Stimulated activated CD8-positive, alpha-beta memory T cell treated with anti-CD3 and anti-CD28 coated beads, Interleukin-4, amount 100 ng/mL, for 48 hours (primary cell): ENCODE measurements around the gene FAM151A.

Experiments
- DNase-seq: peaks from one replicate; pipeline ENCODE4 v3.0.0-alpha.2; 2020

FAM151A gene

DNA sequence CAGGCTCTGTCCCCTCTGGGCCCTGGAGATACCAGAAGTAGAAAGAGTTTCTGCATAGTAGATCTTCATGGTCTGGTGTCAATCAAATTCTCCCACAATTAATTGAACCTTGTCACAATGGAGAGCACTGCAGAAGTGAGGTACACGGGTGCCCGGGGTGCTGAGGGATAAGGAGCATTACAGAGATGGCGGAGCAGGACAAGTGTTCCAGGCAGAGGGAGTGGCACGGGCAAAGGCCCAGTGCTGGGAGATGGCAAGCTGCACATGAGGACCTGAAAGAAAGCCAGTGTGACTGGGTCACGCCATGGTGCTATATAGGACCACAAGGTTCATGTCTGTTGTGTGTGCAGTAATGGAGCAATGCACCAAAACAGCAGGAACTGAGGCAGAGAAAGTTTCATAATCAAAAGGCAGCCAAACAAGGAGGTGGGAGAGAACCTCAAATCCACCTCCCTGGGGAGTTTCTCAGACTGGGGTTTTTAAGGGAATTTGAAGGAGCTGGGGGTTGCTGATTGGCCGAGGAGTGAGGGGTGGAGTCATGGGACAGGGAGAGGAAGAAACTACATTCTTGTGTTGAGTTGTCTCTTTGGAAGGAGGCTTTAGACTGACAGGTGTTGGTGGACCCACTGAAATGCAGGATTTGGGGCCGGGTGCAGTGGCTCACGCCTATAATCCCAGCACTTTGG is 47.6 kb downstream of the FAM151A start:
- no peak for DNase-seq

DNA sequence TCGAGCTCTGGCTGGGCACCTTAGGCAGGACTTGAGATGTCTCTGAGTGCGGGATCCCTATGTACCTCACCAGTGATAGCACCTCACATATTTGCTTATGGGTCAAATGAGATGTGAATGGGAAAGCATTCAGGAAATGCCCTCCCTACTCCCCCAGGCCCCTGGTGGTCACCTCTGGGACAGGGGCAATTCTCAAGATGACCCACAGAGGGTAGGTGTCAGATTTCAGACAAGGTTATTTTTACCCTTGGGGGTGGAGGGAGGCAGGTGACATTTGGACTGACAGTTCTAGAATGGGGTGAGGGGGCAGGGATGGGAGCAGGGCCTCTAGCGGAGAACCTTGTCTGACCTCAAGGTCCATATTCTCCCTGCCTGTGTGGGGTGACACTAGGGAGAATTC is 48.2 kb downstream of the FAM151A start:
- no peak for DNase-seq

DNA sequence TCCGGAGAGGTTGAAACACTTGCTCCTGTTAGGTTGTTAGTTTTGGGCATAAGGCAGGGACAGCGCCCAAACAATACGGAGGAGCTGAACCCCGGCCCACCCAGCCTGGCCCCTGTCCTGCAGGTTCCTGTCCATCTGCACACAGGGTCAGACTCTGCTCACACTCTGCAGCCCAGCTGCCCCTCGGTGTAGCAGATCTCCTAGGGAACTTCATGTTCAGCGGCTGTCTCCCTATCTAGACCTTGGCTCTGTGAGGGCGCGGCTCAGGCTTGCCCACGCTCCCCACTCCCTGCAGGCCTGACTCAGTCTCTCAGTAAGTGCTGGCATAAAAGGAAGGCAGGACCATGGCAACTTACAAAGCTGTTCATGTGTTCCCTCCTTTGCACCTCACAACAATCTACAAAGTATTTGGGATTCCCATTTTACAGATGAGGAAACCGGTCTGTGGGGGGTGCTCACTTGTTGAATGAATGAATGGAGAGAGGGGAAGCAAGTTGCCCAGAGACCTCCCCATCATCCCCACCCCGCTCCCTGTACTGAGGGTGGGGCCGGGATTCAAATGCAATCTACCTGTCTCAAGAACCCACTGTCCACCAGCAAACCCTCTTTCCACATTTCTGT is 49.1 kb downstream of the FAM151A start:
- DNase-seq = no peak

DNA sequence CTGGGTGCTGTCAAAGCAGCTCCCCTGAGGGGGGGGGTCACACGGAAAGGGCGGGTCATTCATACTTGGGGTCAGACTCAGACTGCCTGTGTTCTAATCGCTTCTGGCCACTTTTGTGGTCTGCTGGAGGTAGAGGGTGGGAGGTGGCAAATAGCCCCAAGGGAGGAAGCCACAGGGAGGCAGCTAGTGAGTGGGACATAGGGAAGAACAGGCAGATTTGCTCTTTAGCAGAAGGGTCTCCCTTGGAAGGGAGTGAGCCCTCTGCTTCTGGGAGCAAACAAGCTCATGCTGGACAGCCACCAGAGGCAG is 50.8 kb downstream of the FAM151A start:
- DNase-seq = no peak

DNA sequence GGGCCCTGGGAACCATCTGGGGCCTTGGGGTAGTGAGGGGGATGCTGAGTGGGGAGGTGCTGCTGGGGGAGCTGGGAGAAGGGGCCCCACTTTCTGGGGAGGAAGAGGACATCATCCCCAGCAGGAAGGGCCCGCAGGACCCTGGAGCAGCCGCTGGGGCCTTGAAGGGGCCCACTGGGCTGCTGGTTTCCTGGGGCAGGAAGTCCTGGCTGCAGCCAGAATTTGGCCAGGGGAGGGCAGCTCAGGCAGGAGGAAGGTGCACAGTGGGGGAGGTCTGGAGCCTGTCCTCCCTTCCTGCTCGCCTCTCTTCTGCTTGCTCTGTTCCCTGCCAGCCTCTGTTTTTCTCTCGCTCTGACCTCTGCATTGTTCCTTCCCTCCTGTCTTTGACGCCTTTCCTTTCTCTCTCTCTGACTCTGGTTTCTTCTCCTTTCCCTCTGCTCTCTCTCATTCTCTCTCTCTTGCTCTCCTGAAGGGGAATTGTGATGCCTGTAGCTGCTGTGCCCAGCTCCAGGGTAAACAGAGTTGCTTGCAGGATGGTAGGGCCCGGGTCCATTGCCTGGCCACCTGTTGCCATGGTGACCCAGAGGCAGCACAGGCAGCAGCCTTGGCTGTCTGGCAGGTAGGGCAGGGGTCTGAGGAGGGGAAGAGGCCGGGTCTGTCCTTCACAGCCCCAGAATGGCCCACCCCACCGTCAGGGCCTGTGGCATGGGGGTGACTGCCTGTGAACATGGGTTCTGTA is 51.4 kb downstream of the FAM151A start:
- no peak for DNase-seq

DNA sequence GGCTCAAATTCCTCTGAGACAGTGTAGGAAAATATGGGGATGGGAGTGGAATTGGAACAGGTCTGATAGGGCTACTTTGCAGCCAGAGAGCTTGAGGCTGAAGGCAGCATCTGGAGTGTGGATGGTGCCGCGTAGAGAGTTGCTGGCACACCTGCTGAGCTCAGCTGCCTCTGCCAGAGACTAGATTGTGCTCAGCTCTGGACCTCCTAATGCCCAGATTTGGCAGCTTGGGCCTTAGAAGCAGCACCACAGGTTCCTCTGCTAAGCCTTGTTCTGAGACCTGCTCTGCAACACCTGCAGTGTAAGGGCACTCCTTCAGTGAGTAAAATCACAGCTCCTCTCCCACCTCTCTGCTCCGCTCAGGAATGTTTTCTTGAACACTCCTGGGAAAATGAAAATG is 52.0 kb downstream of the FAM151A start:
- DNase-seq = no peak

DNA sequence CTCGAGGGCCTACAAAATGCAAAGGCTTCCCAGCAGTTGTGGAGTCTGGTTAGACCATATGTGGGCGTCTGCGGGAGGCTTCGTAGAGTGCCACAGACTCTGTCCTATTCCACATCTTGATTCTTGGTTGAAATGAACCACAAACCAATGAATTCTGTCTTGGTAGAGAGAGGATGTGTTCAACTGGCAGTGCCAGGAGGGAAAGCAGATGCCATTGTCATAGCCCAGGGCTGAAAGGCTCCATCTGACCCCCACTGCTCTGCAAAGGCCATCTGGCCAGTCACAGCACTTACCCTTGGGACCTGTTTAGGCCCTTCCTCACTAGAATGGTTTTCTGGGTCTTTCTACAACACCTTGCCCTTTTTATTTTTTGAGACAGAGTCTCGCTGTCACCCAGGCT is 53.2 kb downstream of the FAM151A start:
- no peak for DNase-seq

DNA sequence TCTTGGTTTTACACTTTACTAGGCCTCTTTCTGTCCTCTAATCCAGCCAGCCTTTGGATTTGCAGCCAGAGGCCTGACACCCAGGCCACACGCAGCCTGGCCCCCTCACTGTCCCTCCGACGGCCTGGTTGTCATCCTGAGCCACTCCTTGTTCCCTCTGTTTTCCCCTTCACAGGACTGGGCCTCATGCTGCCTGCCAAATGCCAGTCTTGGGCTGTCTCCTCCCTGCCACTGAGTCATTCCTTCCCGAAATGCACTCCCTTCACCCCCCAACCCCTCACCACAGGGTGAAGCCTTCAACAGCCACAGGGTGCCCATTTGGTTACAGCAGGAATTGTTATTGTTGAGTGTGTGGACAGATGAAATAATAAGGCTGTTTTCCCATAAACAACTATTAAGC is 54.0 kb downstream of the FAM151A start:
- no peak for DNase-seq

DNA sequence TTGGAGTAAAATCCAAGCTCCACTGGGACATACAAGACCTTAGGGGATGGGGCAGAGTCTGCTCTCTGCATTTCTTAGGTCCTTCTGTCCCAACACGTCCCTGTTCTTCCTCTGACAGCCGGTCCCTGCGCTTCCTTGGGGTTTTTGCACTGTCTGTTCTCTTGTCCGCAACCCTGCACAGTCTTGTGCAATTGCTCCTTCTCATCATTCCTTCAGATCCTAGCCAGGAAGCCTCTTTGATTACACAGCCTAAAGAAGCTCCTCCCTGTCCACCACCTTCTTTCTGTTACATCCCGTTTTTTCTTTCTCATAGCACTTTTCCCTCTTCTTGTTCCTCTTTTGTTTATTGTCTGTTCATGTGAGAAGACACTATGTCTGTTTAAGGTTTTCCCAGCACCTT is 55.4 kb downstream of the FAM151A start:
- no peak for DNase-seq

DNA sequence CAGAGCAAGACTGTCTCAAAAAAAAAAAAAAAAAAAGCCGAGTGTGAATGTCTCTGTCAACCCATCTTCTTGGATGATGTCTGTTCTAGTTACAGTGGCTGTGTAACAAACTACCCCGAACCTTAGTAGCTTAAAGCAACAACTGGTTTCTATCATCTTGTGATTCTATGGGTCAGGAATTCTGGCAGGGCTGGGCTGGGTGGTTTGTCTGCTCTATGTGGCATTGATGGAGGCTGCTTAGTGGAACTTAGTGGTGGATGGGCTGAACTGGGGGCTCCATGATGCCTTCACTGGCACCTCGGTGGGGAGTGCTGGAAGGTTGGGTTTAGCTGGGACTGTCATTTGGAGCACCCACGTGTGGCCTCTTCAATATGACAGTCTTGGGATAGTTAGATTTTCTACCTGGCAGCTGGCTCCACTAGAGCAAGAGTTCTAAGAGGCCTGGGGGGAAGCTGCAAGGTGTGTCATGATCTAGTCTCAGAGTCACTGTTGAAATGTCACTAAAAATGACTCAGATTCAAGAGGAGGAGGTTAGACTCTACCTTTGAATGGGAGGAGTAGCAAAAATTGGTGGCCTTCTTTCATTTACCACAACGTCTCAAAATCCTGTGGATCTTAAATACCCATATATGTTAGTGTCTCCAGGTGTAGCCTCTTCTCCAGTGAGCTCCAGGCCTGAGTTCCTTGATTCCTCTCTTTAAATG is 56.7 kb downstream of the FAM151A start:
- DNase-seq = no peak

DNA sequence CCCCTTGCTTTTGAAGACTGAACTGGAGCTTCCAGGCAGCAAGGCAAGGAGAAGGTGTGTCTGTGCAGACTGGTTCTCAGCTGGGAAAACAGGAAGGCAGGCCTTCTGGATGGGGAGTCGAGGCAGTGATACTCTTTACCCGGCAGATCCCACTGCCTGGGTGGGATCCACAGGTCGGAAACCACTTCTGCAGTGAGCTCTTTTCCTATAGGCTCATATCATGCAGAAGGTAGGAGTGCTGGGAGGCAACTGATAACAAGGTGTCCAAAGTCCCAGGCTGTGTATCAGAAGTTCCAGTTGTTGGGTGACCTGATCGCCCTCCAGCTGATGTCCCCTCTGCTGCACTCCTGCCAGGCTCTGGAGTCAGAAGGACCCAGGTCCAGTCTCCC is 58.2 kb downstream of the FAM151A start:
- no peak for DNase-seq

DNA sequence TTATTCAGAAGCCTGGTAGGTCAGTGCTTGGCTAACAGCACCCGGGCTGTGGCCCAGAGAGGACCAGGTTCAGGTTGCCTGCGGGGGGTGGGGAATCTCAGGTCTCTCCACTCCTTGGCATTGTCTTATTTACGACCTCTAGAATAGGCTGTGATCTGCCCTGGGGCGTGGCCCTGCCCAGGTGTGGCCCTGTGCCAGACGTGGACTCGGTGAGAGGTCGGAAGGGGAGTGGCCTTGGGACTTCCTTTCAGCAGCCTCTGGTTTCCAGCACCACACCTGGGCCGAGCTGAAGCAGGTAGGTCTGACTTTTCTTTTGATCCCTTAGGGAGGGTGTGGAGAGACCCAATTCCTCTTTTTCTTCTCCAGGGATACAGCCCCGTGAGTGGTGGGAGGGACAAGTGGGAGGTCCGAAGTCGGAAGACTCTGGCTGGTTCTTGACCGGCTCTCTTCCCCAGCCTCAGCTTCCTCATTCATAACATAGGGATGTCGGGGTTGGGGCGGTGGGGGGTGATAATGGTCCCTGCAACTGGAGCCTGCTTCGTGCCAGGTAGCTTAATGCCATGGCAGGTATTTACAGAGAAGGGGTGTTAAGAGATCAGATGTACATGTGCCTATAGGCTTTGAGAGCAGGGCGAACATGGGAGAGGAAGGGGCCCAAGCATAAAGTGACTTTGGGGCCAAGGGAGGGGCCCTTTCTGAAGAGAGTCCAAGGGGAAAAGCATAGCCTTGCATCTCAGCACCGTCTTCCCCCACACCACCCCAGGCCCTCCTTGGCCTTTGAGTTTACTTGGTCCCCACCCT is 58.8 kb downstream of the FAM151A start:
- DNase-seq = no peak

DNA sequence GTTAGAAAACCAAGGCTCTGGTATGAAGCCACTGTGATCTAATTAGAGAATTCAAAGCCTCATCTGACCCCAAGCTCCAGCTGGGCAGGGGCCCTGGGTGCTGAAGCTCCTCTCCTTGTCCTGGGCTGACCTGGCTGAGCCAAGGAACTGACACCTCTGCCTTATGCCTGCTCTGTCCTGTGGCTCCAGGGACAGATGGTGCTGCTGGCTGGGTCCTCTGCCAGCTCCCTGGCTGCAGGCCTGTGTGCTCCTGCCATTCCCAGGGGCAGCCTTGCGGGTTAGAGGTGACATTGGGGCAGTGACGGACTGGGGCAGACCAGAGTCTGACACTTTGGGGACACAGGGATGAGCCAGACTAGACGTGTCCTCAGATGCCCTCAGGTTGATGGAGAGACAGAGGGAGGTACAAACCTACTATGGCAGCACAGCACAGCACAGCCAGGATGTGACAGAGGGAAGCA is 63.5 kb downstream of the FAM151A start:
- DNase-seq = no peak
